KMS-11 (cell line): ENCODE data around the gene TRMT2B.

Experiments
- H2AFZ ChIP-seq: fragments of 200-600 bp; sonication (generic); 2 replicates; pipeline ENCODE4 v1.6.1; 2016; ENCODE audit warnings: antibody characterized with exemption, mixed run types, low read depth
- H3K27ac ChIP-seq: fragments of 200-600 bp; sonication (generic); 2 replicates; pipeline ENCODE4 v1.6.1; 2016; ENCODE audit warnings: mild to moderate bottlenecking, mixed run types
- H3K27me3 ChIP-seq: fragments of 200-600 bp; sonication (generic); 2 replicates; pipeline ENCODE4 v1.6.1; 2017; ENCODE audit warnings: mild to moderate bottlenecking, low read depth, mixed run types, moderate library complexity; ENCODE audit not compliant: insufficient read depth
- H3K36me3 ChIP-seq: fragments of 200-600 bp; sonication (generic); 2 replicates; pipeline ENCODE4 v1.6.1; 2017; ENCODE audit warnings: mild to moderate bottlenecking, mixed run types; ENCODE audit not compliant: insufficient read depth
- H3K4me1 ChIP-seq: fragments of 200-600 bp; sonication (generic); 2 replicates; pipeline ENCODE4 v1.6.1; 2016; ENCODE audit warnings: mild to moderate bottlenecking, low read depth, mixed run types; ENCODE audit not compliant: poor library complexity, severe bottlenecking
- H3K4me2 ChIP-seq: fragments of 200-600 bp; sonication (generic); 2 replicates; pipeline ENCODE4 v1.7.0; 2016; ENCODE audit warnings: mild to moderate bottlenecking, mixed run types
- H3K4me3 ChIP-seq: fragments of 200-600 bp; sonication (generic); IDR thresholded peaks from 2 replicates; pipeline ENCODE4 v1.6.1; 2017; ENCODE audit warnings: low read depth, low read length, mixed read lengths; ENCODE audit not compliant: insufficient read depth
- H3K79me2 ChIP-seq: fragments of 200-600 bp; sonication (generic); 2 replicates; pipeline ENCODE4 v1.6.1; 2016; ENCODE audit warnings: low read depth, mixed run types; ENCODE audit not compliant: insufficient read depth
- H3K9ac ChIP-seq: fragments of 200-600 bp; sonication (generic); 2 replicates; pipeline ENCODE4 v1.6.1; 2016; ENCODE audit warnings: mild to moderate bottlenecking, mixed run types
- H4K20me1 ChIP-seq: fragments of 200-600 bp; sonication (generic); 2 replicates; pipeline ENCODE4 v1.6.1; 2016; ENCODE audit warnings: mild to moderate bottlenecking, mixed run types; ENCODE audit not compliant: insufficient read depth
- TF ChIP-seq, protein P1 (sequence below): fragments of 200-600 bp; sonication (generic); conservative IDR thresholded peaks from 2 replicates; pipeline ENCODE4 v1.6.1; 2017; ENCODE audit warnings: low read depth, mild to moderate bottlenecking, antibody characterized with exemption, low read length, moderate library complexity, mixed read lengths

Gene TRMT2B

DNA sequence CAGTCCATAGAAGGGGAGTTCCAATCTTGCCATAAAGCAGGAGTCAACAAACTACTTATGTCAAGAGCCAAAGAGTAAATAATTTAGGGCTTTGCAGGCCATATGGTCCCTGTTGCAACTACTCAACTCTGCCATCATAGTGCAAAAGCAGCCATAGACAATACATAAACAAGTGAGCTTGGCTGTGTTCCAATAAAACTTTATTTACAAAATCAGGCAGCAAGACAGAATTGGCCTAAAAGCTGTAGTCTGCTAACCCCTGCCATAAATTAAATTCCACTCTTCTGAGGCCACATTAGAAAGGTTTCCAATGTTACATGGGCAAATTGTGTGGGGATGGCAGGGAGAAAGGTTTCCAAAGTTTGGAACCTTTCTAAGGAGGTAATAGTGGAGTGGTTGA, 14.7 kb downstream of the TRMT2B start:
- H4K20me1 ChIP-seq, result no peaks in the 10 kb centered on the region
- H3K27ac ChIP-seq, result no peak overlapping the region
- H3K4me3 ChIP-seq, result no peak overlapping the region
- H3K9ac ChIP-seq, result no peak overlapping the region
- no peak overlapping the region for H3K4me2 ChIP-seq
- no peaks in the 10 kb centered on the region for H3K79me2 ChIP-seq
- no peak overlapping the region for H2AFZ ChIP-seq
- TF ChIP-seq, protein P1, sequence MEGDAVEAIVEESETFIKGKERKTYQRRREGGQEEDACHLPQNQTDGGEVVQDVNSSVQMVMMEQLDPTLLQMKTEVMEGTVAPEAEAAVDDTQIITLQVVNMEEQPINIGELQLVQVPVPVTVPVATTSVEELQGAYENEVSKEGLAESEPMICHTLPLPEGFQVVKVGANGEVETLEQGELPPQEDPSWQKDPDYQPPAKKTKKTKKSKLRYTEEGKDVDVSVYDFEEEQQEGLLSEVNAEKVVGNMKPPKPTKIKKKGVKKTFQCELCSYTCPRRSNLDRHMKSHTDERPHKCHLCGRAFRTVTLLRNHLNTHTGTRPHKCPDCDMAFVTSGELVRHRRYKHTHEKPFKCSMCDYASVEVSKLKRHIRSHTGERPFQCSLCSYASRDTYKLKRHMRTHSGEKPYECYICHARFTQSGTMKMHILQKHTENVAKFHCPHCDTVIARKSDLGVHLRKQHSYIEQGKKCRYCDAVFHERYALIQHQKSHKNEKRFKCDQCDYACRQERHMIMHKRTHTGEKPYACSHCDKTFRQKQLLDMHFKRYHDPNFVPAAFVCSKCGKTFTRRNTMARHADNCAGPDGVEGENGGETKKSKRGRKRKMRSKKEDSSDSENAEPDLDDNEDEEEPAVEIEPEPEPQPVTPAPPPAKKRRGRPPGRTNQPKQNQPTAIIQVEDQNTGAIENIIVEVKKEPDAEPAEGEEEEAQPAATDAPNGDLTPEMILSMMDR, result no peak
- H3K4me1 ChIP-seq, result no peaks in the 10 kb centered on the region
- no peaks in the 10 kb centered on the region for H3K27me3 ChIP-seq
- H3K36me3 ChIP-seq, result no peaks in the 10 kb centered on the region

GRCh38 chrX:101029665-101030064, 22.2 kb downstream of the TRMT2B start:
- Histone ChIP-seq H3K27ac (no peak overlapping the region), H3K79me2 (no peaks in the 10 kb centered on the region), H2AFZ (no peak overlapping the region), H3K4me1 (no peaks in the 10 kb centered on the region), H3K36me3 (no peaks in the 10 kb centered on the region), H3K9ac (no peak overlapping the region), H3K27me3 (no peaks in the 10 kb centered on the region), H4K20me1 (no peaks in the 10 kb centered on the region), H3K4me2 (no peak overlapping the region), H3K4me3 (no peak overlapping the region)
- TF ChIP-seq, protein P1, result no peak

DNA sequence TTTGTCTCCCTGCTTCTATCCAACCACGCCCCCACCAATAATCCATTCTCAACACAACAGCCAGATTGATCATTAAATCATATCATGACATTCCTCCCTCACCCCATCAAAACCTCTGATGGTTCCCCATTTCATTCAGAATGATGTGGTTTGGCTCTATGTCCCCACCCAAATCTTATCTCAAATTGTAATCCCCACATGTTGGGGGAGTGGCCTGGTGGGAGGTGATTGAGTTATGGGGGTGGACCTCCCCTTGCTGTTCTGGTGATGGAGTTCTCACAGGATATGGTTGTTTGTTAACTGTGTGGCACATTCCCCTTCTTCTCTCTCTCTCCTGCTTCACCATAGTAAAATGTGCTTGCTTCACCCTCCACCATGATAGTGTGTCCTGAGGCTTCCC, 23.3 kb downstream of the TRMT2B start:
- H3K27me3 ChIP-seq, result no peaks in the 10 kb centered on the region
- no peaks in the 10 kb centered on the region for H3K36me3 ChIP-seq
- no peaks in the 10 kb centered on the region for H4K20me1 ChIP-seq
- H3K4me1 ChIP-seq, result no peaks in the 10 kb centered on the region
- no peak overlapping the region for H3K9ac ChIP-seq
- H3K27ac ChIP-seq, result no peak overlapping the region
- H3K79me2 ChIP-seq, result no peaks in the 10 kb centered on the region
- no peak overlapping the region for H3K4me2 ChIP-seq
- no peak overlapping the region for H2AFZ ChIP-seq
- TF ChIP-seq, protein P1, result no peak
- no peak overlapping the region for H3K4me3 ChIP-seq

DNA sequence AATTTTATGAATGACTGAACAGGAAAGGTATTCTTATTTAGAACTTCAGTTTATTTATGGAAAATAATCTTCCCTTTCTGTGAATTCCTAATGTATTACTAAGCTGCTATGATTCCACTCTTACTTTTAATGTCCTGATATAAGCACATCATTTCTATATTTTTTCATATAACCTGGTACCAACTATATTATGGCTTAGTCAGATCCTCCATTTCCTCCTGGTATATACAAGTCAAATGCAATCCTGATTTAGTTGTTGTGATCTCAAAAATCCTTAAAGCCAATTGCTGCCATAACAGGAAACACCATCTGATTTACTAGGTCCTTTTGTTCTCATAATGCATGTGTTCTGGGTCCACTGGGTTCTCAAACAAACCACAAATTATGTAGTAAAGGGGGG, 26.8 kb downstream of the TRMT2B start:
- no peak overlapping the region for H3K27ac ChIP-seq
- H3K36me3 ChIP-seq, result no peaks in the 10 kb centered on the region

More for the DNA sequence above, 26.8 kb downstream of the TRMT2B start:
- Histone ChIP-seq H3K4me2 (no peak overlapping the region), H2AFZ (no peak overlapping the region), H3K9ac (no peak overlapping the region), H3K79me2 (no peaks in the 10 kb centered on the region), H3K4me1 (no peaks in the 10 kb centered on the region), H3K4me3 (no peak overlapping the region), H3K27me3 (no peaks in the 10 kb centered on the region), H4K20me1 (no peaks in the 10 kb centered on the region)
- TF ChIP-seq, protein P1, result no peak
